Medulla oblongata (tissue), 1 donor: Measurements from ENCODE around the gene ZIC2.

Experiments
- DNase-seq: peaks from one replicate; pipeline ENCODE4 v3.0.0-alpha.2; 2015; ENCODE audit errors: extremely low spot score

Gene ZIC2

DNA sequence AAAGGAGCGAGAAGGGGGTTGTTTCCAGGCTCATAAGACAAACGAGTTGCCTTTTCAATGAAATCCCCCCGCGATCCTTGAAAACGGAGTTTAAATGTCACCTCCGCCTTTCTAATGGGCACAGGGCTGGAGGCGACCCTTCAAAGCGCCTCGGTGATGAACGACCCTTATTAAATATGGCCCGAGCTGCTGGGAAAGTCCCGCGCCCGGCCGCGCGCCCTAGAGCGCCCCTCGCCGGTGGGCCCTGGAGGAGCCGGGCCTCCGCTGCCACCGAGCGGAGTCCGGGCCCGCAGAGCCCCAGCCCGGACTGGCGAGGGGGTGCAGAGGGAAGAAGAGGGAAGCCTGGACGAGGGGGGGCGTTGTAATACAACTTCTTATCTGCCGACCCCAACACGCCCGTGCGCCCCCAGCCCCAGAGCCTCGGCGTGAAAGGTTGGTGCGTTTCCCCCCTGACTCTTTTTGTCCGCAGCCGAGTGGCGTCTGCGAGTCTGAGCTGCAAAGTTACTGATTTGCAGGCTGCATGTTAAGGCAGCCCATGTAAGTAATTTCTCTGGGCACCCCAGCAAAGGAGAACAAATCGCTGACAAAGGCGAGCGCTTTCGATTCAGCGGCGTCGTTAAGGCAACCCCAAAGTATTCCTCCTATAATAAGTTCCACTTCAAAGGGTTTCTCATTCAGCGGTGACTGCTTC lies 21.9 kb upstream of the ZIC2 start:
- DNase-seq: peak; percentile 69

DNA sequence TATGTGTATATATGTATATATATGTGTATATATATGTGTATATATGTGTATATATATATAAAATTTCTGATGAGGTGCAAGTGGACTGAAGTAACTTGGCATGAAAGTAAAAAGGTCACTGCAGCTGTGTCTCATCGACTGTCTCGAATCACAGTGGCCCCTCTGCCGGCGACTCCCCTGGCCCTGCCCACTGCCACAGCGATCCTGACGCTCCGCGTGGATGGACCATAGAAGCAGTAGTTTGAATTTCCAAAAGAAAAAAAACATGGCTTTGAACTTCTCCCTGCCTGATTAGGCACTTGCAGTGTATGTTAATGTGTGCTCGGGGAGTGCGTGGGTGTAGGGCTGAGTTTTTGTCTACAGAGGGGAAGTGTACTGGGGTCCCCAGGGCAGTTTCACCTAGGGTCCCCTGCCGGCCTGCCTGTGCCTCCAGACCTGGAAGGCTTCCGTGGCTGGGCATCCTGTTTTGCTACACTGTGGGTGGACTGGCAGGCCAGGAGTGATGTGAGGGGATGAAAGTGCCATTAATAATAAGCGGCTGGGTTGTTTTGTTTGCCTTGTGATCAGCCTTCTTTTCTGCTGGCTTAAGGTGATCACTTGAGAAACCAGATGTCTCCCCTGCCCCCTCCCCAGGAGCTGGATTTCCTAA lies 20.8 kb upstream of the ZIC2 start:
- DNase-seq: peak; percentile 4

DNA sequence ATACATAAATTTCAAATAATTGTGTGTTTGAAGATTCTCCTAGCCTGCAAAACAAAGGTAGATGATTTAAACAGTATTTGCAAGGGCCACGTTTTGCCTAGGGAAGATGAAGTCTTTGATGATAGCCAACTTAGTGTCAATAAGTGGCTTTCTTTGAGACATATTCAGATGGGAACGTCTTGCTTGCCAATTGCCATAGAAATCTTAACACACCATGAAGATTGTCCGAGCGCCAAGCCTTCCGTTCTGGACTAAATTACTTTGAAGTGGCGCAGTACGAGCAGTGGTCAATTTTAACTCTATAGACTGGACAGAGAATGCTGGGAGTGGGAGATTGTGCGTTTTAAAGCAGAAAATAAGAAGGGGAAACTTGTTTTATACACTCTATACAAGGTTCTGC lies 19.9 kb upstream of the ZIC2 start:
- no peak for DNase-seq

DNA sequence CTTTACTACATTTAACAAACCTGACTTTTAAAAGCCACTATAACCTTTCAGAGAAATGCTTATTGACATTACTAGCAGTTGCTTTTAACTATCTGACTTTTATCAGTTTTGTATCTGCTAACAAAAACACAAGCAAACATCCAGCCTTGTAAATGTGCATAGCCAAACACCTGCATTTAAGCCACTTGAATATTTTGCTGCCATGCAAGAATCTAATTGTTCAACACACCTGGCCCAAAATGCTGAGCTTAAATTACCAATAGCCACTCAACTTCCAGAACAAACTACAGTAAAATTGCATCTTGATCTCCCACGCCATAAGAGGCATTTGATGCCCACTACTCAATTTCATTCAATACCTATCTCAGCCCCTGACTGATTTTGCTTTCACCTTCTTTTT lies 19.3 kb upstream of the ZIC2 start:
- DNase-seq: no peak

DNA sequence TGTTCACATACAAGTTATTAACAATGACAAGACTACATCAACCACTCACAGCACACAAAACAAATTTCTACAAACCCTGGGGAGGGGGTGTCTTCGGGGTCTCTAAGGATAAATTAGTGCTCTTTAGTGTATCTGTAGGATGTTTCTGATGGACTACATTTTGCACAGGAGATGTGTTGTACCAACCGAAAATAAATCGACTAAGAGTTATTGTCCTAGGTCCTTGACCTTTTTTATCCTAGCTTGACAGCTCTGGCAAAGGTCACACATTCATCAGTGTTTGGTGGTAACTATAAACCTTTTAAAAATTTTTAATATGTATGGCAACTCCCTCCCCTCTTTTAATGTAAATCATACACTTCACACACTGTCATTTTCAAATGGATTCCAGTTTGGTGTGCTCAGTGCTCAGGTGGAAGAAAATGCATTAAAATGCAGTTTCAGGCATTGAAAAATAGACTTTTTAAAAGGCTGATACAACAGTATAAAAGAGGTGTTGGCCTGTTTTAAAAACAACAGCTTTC lies 17.7 kb upstream of the ZIC2 start:
- no peak for DNase-seq

GRCh38 chr13:99965329-99966000 lies 16.1 kb upstream of the ZIC2 start:
- DNase-seq: no peak

DNA sequence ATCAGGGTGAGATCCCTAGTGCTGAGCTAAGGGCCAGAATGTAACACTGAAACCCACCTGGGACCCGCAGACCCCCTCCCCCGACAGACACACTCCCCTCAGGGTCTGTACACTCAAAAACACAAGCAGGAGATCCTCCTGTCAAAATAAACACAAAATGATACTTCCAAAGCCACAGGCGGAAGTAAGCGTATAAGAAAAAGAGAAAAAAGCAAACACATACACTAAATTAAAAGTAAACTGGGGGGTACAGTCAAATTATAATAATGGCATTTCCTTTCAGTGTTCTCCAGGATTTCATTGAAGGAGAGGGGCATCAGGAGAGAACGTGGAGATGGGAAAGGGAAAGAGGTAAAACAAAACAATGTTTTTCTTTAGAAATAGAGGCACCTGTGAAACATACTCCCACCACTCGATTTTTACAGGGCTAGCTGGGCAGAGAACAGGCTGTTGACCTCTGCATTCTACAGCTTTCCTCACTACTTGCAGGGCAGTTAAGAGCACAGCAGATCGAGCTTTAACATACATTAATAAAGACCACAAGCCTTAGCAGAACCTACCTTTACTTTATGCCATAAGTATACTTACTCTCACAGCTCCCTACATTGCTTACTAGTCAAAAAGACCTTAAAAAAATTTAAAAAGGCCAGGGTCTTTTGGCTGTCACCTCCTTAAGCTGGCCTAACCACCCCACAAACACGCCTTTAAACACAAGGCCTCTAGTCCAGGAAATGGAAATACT lies 15.3 kb upstream of the ZIC2 start:
- no peak for DNase-seq

DNA sequence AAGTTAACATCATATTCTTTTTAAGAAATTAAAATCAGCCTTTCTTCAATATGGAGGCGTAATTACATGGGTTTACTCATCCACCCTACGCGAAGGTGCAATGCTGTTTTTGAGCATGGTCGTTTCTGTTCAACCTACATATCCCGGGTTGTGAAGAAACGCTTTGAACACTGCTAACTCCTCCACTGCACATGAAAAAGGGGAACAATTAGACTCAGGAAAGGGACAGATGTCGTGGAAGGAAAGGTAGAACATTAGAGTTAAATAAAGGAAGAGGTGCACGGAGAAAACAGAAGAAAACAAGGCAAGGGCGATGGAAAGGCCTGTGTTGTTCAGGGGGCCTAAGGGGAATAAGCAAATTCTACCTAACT lies 14.1 kb upstream of the ZIC2 start:
- DNase-seq: no peak

DNA sequence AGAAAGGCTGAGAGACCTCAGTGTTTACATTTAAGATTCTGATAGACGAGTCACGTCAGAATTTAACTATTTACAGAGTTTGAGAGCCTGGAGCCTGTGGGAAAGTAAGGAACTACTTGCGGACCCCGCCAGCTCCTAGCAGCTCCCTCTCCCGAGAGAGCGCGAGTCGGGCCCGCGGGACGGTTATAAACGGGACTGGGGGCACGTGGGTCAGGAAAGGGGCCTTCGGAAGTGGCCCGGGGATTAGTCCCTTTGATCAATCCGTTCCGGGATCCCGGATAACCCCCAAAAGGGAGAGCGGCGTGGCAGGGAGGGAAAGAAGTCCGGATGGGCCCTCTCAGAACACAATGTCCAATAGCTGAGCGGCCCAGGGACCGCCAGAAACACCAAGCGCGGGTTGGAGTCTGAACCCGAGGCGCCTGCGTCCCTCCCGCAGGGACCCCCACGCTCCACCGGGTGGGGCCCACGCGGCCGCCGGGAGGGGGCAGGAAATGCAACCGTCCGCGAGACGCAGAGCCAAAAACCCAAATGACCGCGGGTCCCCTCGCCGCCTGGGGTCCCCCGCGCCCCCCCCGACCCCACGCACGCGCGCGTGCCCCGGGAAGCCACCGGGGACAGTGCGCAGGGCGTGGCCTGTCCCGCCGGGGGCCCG lies 13.6 kb upstream of the ZIC2 start:
- no peak for DNase-seq

- no peak for DNase-seq
Measured at GRCh38 chr13:99968521-99969452, 12.8 kb upstream of the ZIC2 start.

DNA sequence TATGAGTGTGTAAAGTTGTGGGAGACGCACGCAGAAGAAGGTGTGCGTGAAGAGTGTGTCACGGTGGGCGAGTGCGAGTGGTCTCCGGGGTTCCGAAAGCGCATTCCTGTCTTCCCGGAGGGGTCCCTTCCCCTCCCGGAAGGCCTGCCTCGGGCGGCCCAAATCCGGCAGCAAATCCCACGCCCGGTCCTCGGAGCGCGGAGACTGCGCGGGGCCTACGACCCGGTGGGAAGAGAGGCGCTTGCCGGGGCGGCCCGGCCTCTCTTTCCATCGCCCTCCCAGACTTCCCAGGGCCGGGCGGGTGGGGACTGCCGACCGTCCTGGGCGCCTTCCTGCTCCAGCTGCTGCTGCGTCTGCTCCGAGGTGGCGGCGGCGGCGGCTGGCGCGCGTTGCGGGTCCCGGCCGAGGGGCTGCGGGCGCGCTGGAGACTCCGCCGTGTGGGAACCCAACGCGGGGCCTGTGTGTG lies 12.1 kb upstream of the ZIC2 start:
- no peak for DNase-seq

GRCh38 chr13:99969919-99970650 lies 11.5 kb upstream of the ZIC2 start:
- DNase-seq: no peak

DNA sequence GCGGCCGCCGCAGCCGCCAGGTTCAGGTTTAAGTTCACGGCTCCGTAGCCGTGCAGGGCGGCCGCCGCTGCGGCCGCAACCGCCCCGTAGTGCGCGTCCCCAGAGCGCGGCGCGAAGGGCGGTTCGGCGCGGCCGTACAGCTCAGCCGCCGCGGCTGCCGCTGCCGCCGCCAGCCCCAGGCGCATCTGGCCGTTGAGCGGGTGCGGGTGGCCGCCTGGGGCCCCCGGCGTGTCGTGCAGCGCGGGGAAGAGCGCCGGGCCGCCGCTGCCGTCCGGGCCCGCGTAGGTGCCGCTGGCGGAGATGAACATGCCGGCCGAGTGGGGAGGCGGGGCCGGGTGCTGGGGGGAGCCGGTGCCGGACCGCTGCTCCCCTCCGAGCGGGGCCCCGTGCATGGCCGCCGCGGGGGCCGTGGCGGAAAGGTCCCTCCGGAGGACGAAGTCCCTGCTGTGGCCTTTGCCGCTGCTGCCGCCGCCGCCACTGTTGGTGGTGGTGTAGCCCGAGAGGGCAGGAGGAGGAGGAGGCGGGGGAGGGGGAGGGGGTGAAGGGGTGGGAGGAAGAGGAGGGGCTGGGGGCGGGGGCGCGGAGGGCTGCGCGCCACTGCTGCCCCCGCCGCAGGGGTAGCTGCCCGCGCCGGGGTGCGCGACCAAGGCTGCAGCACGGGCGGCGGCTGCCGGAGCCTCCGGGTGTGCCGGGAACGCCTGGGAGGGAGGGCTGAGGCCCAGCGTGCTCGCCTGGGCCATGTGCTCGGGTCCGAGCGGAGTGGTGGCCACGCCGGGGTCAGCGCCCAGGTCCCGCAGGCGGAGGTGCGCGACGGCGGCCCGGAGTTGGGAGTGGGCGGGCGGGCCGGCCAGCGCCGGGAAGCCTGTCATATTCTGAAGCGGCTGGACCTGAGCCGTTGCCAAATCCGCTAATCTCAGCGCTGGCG lies 10.7 kb upstream of the ZIC2 start:
- DNase-seq: no peak

- DNase-seq: no peak
Measured at GRCh38 chr13:99971576-99972189, 9.9 kb upstream of the ZIC2 start, which contains the start of gene ZIC5. Gene ZIC5, minus strand, starts transcription at chr13:99971767. Its CDS starts 164 bp downstream, at chr13:99971603.

- DNase-seq: no peak
Measured at GRCh38 chr13:99972190-99972731, 9.3 kb upstream of the ZIC2 start.

GRCh38 chr13:99973163-99973807 lies 8.3 kb upstream of the ZIC2 start:
- no peak for DNase-seq

DNA sequence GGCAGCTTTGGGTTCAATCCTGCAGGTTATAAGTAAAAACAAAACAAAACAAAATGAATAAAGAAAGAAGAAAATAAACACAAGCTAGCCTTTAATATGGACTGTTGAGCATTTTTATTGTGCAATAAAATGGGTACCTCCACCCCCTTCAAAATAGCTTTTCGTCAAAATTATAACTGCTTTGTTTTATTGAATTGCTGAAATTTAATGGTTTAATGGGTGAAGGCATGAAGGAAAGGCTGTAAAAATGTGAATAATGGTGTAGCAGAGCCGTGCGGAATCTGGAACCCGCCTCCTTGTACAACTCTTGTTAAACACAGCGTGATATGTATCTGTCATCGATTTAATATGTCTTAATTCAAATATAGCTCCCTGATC lies 7.8 kb upstream of the ZIC2 start:
- DNase-seq: no peak
